Activated naive CD4-positive, alpha-beta T cell (primary cell): ENCODE results near the gene FCGR3A.
"Not testable (repeated sequence)": the region's sequence is repeated elsewhere in the genome, so short reads cannot be mapped to it uniquely, and the experiment has no call there.

Source experiments
- DNase-seq, 4 experiments: peaks; one replicate each; lab custom pipeline; 2025; lab: John Stamatoyannopoulos, UW

The FCGR3A gene

DNA sequence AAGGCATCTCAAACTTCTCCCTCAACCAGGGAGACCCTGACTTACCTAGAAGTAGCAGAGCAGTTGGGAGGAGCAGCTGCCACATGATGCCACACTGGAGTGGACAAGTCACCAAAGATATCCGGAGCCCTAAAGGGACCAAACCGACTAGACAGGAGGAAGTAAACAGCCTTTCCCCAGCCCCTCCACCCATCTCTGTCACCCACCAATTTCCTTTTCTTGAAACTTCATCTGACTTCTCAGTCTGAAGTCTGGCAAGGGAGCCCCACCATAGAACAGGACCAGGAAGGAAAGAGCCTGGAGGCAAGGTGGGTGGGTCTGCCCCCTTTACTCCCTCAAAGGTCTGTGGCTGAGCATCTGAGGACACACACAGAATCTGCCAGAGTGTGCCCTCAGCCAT lies at the start of gene FCGR3A:
Gene FCGR3A (minus strand): TSS at position 167 of the 400 bp plus-strand sequence. CDS start 82 bp downstream, at position 85.
- no peak for DNase-seq

- DNase-seq: not testable (repeated sequence)
Observed at GRCh38 chr1:161597077-161597476, 47.5 kb upstream of the FCGR3A start.

DNA sequence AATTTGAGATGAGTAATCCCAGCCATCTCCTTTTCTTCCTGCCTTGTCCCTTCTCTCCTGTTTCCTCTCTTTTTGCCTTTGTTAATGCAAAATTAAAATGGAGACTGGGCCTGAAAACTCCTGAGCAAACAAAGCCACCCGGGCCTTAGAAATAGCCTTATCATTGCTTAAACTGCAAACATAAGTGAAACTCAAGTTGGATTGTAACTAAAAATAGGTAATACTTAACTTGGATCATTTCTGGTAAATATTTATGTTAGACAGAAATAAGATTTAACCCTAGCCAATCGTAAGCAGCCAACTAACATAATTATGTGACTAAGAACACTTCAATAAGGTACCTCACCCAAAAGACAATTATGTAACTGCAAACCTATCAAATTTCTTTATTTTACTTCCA lies 46.0 kb upstream of the FCGR3A start:
- DNase-seq: not testable (repeated sequence)

DNA sequence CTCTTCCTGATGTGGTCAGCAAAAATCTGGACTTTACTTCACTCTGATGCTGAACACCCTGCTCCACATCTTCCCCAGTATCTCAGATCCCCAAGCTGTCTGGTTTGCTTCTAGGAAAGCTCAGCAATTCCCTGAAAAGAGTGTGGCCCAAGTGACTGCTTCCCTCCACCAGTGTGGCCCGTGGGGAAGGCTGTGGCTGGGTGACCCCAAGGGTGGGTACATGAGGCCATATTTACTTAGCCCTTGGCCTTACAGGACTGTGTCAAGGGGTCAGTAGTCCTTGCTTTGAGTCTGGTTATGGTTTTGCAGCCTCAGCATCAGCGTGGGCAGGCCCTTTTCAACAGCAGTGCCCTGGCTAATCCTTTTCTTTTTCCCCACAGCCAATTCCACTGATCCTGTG lies 45.6 kb upstream of the FCGR3A start:
- not testable (repeated sequence) for DNase-seq

DNA sequence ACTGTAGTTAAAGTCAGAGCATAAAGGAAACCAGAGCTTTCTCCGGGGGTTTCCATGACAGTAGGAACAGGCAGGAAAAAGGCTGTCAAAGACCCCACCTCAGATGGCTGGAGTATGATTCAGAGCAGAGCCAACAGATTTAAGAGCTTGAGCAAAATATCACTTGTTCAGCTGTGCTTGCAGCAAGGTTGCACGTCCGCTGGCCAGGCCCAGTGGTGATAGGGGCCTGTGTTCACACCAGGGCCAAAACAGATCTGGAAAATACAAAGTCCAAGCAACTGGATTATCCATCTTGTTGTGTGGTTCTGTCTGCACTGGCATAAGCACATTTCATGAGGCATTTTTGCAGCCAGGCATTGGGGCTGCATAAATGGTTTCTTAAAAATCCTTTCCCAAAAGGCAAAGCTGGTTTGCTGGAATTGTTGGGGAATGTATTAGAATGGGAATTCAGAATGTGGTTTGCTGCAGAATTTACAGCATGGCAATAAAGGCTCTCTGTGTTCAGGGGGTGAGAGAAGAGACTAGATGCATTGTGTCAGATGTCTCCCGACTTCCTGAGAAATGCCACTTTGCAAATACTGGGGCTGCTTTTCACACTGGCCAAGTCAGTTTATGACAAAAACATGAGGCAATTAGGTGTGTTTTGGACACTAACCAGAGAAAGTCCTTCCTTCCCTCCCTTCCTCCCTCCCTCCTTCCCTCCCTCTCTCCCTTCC lies 44.8 kb upstream of the FCGR3A start:
- DNase-seq: not testable (repeated sequence)

GRCh38 chr1:161593092-161593755 lies 43.6 kb upstream of the FCGR3A start:
- not testable (repeated sequence) for DNase-seq

GRCh38 chr1:161592586-161592985 lies 43.0 kb upstream of the FCGR3A start:
- DNase-seq: not testable (repeated sequence)

- DNase-seq: not testable (repeated sequence)
Observed at GRCh38 chr1:161589920-161590319, 40.3 kb upstream of the FCGR3A start.

DNA sequence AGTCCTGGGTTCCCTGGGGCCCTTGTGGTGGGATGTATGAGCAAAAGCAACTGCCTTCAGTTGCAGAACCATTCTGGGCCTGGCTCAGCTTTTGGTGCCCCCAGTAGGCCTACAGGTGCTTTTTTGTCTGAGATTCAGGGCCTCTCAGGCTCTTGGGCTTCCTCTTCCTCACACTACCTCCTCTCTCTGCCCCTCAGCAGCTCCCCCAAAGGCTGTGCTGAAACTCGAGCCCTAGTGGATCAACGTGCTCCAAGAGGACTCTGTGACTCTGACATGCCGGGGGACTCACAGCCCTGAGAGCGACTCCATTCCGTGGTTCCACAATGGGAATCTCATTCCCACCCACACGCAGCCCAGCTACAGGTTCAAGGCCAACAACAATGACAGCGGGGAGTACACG lies 39.7 kb upstream of the FCGR3A start:
- not testable (repeated sequence) for DNase-seq

GRCh38 chr1:161588596-161588995 lies 39.0 kb upstream of the FCGR3A start:
- DNase-seq: not testable (repeated sequence)

- not testable (repeated sequence) for DNase-seq
Observed at GRCh38 chr1:161582882-161583281, 33.3 kb upstream of the FCGR3A start.

DNA sequence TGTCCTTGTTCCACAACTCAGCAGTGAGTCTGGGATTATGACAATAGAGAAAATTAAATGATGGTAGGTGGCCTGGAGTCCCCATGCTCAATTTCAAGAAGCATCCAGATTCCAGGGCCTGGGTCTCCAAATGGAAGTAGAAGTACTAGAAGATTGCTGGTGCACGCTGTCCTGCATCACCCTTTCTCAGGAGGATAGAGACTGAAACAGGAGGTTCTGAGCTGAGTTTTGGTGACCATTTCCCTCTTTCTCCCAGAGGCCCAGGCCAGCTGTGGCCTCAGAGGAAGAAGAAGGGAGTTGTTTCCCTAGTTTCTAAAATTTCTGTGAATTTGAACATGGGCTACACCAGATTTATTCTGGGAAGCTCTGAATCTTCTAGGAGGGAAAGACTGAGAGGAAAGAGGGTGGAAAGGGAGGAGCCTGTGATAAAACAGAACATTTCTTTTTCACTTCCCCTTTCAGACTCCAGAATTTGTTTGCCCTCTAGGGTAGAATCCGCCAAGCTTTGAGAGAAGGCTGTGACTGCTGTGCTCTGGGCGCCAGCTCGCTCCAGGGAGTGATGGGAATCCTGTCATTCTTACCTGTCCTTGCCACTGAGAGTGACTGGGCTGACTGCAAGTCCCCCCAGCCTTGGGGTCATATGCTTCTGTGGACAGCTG lies 31.4 kb upstream of the FCGR3A start:
- DNase-seq: not testable (repeated sequence)

DNA sequence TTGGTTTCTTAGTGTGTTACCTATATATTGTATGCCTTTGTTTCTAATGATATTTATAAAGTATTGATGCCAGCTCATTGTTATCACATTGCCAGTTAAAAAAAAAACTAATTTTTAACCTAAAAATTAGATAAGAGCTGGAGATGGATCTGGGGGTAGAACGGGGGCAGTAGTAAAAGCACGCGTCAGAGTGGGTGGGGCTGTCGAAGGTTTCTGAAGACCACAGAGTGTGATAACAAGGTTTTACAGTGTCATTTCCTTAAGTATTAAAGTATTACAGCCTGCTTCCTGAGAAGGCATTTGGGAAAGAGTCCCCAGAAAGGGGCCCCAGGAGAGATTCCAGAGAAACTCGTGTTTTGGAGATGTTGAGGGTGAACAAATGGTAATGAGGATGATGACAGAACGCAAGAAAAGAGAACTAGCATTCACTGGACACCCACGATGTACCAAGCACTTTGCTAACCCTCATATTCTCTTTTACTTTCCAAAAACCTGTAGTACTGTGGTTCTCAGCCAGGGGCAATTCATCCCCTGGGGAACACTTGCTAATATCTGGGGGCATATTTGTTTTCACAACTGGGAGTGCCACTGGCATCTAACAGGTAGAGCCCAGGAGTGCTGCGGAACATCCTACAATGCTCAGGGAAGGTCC lies 30.4 kb upstream of the FCGR3A start:
- DNase-seq: not testable (repeated sequence)

GRCh38 chr1:161576676-161577075 lies 27.1 kb upstream of the FCGR3A start:
- not testable (repeated sequence) for DNase-seq

DNA sequence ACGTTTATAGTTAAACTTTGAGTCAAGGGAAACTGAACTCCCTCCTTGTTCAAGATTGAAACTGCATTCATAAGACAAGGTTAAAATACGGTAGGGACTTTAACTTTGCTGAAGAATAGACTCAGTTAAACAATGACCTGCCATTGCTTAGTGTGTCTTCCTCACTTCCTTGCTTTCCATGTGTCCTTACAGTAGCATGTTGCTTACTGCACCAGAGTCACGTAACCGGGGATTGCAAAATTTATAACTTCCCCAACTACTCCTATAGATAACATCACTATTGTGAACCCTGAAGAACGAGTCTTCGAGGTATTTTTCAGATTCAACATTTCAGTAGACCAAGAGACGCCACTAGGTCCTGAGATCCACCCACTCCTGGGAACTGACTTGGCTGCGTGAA lies 22.1 kb upstream of the FCGR3A start:
- not testable (repeated sequence) for DNase-seq

- DNase-seq: not testable (repeated sequence)
Observed at GRCh38 chr1:161566602-161566960, 17.0 kb upstream of the FCGR3A start.

- not testable (repeated sequence) for DNase-seq
Observed at GRCh38 chr1:161563522-161563921, 13.9 kb upstream of the FCGR3A start.

DNA sequence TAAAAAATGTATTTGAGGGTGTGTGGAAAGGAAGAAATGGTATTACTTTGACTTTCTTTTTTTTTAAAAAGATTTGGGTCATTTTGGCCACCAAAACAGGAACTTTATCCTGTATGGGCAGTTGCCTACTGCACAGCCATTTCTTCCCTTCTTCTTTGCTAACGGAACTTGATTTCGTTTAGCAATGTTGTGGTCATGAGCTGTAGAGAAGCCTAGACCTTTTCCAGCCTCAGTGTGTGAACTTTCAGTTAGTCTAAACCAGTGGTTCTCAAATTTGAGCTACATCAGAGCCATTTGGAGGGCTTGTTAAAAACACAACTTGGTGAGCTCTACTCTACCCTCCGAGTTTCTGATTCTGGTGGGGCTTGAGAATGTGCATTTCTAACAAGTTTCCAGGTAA lies 12.8 kb upstream of the FCGR3A start:
- not testable (repeated sequence) for DNase-seq

DNA sequence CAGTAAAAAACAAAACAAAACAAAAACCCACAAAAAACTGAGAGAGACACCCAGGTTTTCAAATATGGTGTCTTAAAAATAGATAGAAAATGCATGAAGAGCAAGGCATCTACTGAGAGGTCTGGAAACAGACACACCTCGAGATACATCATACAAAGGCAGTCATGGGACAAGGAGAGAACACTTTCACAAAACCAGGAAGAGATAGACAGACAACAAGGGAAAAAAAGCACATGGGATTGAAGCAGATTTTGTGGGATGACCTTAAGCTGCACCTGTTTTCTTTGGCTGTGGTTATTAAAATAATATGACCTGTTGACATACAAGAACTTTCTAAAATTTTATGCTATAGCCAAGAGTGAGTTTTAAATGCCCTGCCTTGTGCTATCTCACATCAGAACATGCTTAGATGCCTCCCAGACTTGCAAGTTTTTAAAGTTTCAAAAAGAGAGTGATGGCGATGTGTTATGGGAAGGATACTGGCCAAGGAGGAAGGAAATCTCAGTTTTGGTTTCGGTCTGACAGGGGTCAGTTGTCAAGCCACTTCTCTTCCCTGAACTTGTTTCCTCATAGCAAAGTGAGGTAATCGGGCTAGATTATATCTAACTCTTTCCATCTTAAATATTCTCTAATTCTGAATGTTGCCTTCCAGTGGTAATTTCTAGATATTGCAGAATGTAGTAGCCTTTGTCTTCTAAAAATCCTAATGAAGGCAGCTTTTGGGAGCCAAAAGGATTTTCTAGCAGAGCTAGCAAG lies 11.5 kb upstream of the FCGR3A start:
- DNase-seq: not testable (repeated sequence)

GRCh38 chr1:161557506-161558450 lies 8.2 kb upstream of the FCGR3A start:
- not testable (repeated sequence) for DNase-seq
